Esophagus squamous epithelium (tissue), 4 donors: ENCODE data around the gene CCL4.

Experiments
- CTCF ChIP-seq, 6 experiments: fragments of 450-650 bp in 4 of 6; fragments of 200-600 bp in 2 of 6; sonication (generic) in 2 of 6; IDR thresholded peaks; one replicate each; pipeline ENCODE4 v1.5.1; 2016 to 2019; ENCODE audit warnings: antibody characterized with exemption in 6 of 6, mild to moderate bottlenecking in 4 of 6, moderate library complexity in 4 of 6
- POLR2A ChIP-seq, 4 donors: fragments of 450-650 bp; IDR thresholded peaks; one replicate each; pipeline ENCODE4 v1.6.1; 2017; ENCODE audit warnings: antibody characterized with exemption in 4 of 4, mild to moderate bottlenecking in 4 of 4, moderate library complexity in 3 of 4

GRCh38 chr17:36112572-36112971 lies 8.9 kb downstream of the CCL4 start:
- TF ChIP-seq CTCF (IDR thresholded peaks at IDR 0.05): no peak
- TF ChIP-seq POLR2A (IDR thresholded peaks at IDR 0.05): no peak
